Bronchial epithelial cell (primary cell): ENCODE measurements around the gene RSRC1. TPM values are rescaled to one million over a fixed set of nuclear protein-coding genes. Genes with fewer than 3 reads are reported as not detected.

Source experiments
- DNase-seq: peaks from one replicate; pipeline ENCODE4 v3.0.0-alpha.2; 2010; ENCODE audit warnings: low read depth
- FAIRE-seq: peaks from 2 replicates; lab custom pipeline; 2011; peaks lifted over from hg19 to GRCh38; lab: Jason Lieb, UNC
- H3K27me3 ChIP-seq: 2 replicates; pipeline ENCODE4 v1.5.1; 2011; ENCODE audit warnings: low read length; ENCODE audit not compliant: control insufficient read depth, insufficient read depth
- H3K36me3 ChIP-seq: 2 replicates; pipeline ENCODE4 v1.5.1; 2011; ENCODE audit warnings: low read length; ENCODE audit not compliant: control insufficient read depth, insufficient read depth
- H3K4me3 ChIP-seq: 2 replicates; pipeline ENCODE4 v1.5.1; 2011; ENCODE audit warnings: mild to moderate bottlenecking, low read depth, low read length, control low read depth
- CTCF ChIP-seq: IDR thresholded peaks from 2 replicates; pipeline ENCODE4 v1.5.1; 2011; ENCODE audit warnings: mild to moderate bottlenecking, moderate library complexity, low read length, control low read depth, inconsistent platforms; ENCODE audit not compliant: insufficient read depth, severe bottlenecking
- total RNA-seq: library from RNA; depleted of rRNA; stranded (reverse); fragments of >200 nt; gene quantifications from 2 replicates; pipeline ENCODE4 v1.2.1, GENCODE V29; 2014

Gene RSRC1
- total RNA-seq, 1 donor from 2014 or later, result 20.8 TPM

- H3K36me3 ChIP-seq, result no peaks in the 10 kb centered on the region
- no peak for DNase-seq
- no peak for FAIRE-seq
- no peak for TF ChIP-seq CTCF
- H3K4me3 ChIP-seq, result no peak overlapping the region
- H3K27me3 ChIP-seq, result no peaks in the 10 kb centered on the region
These were observed 251.0 kb downstream of the RSRC1 start for GRCh38 chr3:158360756-158361448.

- Histone ChIP-seq H3K4me3 (no peak overlapping the region), H3K27me3 (no peaks in the 10 kb centered on the region), H3K36me3 (no peaks in the 10 kb centered on the region)
- DNase-seq, result no peak
- TF ChIP-seq CTCF, result no peak
- FAIRE-seq, result no peak
These were observed 258.4 kb downstream of the RSRC1 start for GRCh38 chr3:158368271-158368670.

GRCh38 chr3:158369279-158369678, 259.4 kb downstream of the RSRC1 start:
- H3K4me3 ChIP-seq, result no peak overlapping the region
- H3K27me3 ChIP-seq, result no peaks in the 10 kb centered on the region
- no peak for TF ChIP-seq CTCF
- no peak for DNase-seq
- H3K36me3 ChIP-seq, result no peaks in the 10 kb centered on the region
- no peak for FAIRE-seq

GRCh38 chr3:158379517-158379916, 269.6 kb downstream of the RSRC1 start:
- no peaks in the 10 kb centered on the region for H3K36me3 ChIP-seq
- TF ChIP-seq CTCF, result no peak
- DNase-seq (peak; percentile 11), FAIRE-seq (no peak)
- no peak overlapping the region for H3K4me3 ChIP-seq
- H3K27me3 ChIP-seq, result no peaks in the 10 kb centered on the region

- no peak overlapping the region for H3K4me3 ChIP-seq
- TF ChIP-seq CTCF, result no peak
- no peaks in the 10 kb centered on the region for H3K36me3 ChIP-seq
- FAIRE-seq, result no peak
- no peaks in the 10 kb centered on the region for H3K27me3 ChIP-seq
- peak; percentile 28 for DNase-seq
These were observed 271.5 kb downstream of the RSRC1 start for GRCh38 chr3:158381262-158381868.
